Fibroblast of peridontal ligament (primary cell): ENCODE data around the gene FIP1L1.
A peak's percentile ranks its signal among the peaks of the same experiment; 100 is the strongest.
"Not testable (repeated sequence)": the region's sequence is repeated elsewhere in the genome, so short reads cannot be mapped to it uniquely, and the experiment has no call there.

Experiments
- DNase-seq: peaks from one replicate; pipeline ENCODE4 v3.0.0-alpha.2; 2010; ENCODE audit errors: extremely low read depth

FIP1L1 gene

DNA sequence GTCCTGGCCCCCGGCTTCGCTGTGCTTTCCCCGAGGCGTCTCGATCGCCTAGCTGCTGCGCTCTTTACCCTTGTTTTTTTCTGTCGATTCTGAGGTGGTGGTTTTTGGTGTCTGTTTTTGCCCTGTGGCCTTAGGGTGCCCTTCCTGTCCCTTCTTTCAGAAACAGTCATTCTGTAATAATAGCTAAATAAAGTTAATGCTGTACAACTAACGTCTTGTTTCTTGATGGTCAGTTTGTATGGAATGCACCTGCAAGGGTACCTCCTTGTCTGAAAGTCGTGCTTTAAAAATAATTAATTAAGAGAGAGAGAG is 686 bp downstream of the FIP1L1 start:
- DNase-seq: no peak

DNA sequence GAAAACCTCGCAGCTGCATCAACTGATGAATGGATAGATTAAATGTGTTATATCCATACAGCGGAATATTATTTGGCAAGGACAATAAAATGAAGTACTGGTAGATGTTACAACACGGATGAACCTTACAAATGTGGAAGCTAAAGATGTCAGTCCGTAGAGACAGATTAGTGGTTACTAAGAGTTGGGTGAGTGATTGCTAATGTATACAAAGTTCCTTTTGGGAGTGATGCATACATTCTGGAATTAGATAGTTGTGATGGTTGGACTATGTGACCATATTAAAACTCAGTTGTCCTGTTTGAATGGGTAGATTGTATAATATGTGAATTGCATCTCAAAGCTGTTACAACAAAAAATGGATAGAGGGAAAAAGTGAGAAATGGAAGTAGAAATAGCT is 2.8 kb downstream of the FIP1L1 start:
- DNase-seq: peak; percentile 30

DNA sequence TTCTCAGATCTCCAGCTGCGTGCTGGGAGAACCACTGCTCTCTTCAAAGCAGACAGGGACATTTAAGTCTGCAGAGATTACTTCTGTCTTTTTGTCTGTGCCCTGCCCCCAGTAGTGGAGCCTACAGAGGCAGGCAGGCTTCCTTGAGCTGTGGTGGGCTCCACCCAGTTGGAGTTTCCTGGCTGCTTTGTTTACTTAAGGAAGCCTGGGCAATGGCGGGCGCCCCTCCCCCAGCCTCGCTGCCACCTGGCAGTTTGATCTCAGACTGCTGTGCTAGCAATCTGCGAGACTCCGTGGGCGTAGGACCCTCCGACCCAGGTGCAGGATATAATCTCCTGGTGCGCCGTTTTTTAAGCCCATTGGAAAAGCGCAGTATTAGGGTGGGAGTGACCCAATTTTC is 32.0 kb downstream of the FIP1L1 start:
- not testable (repeated sequence) for DNase-seq

DNA sequence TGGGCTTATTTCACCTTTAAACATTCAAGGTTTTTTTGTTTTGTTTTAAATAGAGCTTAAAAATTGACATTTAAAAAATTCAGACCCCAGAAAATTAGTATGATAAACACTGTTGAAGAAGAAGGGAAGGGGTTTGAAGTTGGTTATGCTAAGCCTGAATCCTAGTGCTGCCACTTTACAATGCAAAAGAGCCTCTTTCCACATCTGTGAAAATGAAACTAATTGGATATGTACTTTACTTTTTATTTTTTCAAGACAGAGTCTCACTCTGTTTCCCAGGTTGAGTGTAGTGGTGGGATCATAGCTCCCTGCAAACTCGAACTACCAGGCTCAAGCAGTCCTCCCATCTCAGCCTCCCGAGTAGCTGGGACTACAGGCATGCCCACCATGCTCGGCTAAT is 41.8 kb downstream of the FIP1L1 start:
- DNase-seq: no peak

DNA sequence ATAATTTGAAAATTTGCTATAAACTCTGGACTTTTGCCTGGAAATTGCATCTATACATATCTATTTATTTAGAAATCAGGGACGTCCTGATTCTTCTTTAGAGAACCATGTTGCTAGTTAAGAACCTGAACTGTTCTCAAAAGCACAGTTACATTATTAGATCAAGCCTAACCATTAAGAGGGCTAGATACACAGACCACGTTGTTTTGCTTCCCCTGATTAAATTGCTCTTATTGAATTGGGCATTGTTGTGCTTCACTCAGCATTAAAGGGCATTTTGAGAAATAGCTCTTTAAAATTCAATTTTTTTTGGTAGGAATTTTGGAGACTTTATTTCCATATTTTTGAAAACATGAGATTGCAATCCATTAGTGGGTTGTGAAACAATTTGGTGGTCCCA is 44.4 kb downstream of the FIP1L1 start:
- no peak for DNase-seq

DNA sequence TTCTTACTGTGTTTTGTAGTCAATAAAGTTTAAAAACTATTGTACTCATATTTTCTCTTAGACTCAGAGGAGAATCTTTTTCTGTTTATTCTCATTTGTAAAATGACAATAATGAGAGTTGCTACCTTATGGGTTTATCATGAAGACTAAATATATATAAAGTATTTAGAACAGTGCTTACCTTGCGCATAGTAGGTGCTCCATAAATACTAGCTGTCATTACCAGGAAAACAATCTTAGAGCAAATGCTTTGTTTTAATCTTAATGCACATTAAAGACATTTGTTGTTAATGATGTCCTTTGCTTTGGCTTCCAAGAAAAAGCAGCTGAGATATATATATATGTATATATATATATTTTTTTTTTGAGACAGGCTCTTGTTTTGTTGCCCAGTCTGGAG is 44.9 kb downstream of the FIP1L1 start:
- no peak for DNase-seq

DNA sequence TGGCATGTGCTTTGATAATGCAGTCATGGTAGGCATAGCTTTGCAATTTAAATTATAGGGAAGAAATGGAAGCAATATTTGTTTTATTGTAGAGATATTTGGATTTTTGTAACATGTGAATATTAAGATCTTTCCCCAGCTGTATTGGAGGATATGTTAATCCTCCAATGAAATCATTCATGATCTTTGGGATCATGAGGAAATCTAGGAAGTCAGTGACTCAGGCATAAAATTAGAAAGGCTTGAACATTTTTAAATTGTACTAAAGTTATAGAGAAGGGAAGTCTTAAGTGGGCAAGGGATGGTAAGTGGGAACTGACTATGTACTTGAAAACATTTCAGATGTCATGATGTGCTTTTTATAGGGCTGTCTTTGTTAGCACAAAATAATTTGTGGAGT is 46.8 kb downstream of the FIP1L1 start:
- peak; percentile 18 for DNase-seq

DNA sequence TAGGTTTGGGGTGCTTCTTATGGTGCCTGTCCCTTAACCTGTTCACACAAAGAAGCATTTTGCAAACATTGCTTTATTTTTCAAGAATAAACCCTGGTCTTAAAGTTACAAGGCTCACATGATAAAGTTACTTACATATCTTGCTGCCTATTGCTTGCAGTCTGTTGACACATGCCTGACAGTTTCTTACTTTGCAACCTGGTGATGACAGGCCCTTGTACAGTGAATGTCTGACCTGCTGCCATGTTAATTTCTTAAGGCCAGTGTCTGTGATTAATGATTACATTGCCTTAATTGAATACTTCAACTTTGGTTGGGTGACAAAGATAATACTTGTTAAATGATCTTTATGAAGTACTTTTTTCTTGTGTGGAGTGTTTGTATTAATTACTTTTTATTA is 49.9 kb downstream of the FIP1L1 start:
- DNase-seq: no peak

DNA sequence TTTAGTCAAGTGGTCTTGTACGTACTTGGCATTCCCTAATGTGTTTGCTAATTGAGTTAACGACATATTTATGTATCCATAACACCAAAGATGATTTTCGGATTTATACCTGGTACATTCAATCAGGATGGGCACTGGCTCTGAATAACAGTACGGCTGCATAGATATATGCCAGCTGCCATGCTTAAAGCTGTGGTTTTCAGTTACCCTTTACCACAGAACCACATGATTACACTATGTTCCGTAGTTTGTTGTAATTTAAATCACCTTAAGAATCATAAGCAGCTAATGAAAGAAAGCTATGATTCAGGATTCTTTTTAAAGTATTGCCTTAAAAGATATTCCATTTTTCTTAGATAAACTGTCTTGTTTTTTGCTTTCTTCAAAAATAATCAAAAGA is 53.6 kb downstream of the FIP1L1 start:
- DNase-seq: peak; percentile 49

DNA sequence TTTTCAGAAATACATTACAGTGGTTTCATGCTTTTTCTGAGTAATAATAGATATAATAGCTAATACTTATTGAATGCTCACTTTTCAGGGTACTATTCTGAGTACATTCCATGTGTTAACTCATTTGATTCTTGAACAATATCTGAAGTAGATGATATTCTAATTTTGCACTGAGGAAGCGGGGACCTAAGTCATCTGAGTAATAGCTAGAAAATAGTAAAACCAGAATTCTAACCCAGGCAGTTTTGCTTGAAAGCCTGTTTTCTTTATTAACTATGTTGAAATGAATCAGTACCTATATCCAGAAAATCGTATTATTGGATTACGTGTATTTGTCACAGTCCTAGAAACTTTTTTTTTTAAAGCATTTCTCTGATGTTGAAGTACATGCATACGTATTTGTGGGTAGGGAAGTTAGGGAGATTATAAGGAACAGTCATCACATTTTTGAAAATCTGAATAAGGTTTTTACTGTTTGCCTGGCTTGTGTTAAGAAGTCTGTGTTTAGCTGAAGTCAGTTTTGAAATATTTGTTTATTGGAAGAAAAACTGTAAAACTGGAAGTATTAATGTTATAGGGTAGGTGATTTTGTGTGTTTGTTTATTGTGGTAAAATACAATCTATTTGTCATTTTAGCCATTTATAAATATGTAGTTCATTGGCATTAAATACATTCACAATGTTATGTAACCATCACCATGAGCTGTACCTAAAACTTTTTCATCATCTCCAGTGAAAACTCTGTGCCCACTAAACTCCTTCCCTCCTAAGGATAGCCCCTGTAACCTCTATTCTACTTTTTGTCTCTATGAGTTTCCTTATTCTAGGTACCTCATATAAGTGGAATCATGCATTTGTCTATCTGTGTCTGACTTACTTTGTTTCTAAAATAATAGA is 55.3 kb downstream of the FIP1L1 start:
- peak; percentile 13 for DNase-seq

DNA sequence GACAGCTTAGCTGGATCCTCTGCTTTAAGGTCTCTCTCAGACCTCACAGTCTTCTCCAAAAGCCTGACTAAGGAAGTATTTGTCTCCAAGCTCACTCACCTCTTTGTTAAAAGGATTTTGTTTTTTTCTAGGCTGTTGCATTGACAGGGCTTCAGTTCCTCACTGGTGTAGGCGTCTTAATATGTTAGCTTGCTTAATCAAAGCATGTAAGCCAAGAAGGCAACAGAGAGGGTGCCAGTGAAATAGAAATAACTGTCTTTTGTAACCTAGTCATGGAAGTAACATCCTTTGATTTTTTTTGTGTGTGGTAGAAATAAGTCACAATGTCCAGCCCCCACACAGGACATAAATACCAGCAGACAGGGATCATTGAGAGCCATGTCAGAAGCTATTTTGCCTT is 58.8 kb downstream of the FIP1L1 start:
- no peak for DNase-seq

DNA sequence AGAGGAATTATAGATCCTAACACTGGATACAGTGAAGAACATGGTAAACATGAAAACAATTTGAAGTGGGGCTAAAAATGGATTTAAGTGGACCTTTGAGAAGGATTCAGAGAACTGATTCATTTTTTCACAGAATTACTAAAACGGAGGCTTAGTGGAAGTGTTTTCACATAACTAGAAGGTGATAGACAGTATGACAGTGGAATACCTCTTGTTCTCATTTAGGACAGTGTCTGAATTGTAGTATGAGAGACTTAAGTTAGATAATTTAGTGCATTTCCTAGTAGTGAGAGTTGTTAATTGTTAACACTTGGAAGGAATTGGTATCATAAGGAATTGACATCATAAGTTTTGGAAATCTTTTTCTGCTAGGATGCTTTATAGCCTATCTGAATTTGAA is 64.1 kb downstream of the FIP1L1 start:
- DNase-seq: no peak

DNA sequence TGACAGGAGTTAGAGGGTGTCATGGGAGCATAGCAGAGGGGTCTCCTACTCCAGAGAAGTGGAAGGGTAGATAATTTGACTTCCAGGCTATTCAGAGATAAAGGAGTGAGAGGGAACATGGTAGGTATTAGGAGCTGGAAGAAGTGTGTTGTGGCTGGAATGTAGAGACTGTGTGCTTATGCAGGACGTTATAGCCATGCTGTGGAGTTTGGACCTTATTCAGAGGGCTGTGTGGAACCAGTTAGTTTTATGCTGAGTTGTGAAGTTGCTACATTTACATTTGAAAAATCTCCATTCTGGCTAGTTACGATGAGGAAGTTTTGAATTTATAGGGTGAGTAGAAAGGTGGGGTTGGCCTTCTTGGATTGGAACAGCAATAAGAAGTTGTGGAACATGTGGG is 67.5 kb downstream of the FIP1L1 start:
- DNase-seq: no peak

DNA sequence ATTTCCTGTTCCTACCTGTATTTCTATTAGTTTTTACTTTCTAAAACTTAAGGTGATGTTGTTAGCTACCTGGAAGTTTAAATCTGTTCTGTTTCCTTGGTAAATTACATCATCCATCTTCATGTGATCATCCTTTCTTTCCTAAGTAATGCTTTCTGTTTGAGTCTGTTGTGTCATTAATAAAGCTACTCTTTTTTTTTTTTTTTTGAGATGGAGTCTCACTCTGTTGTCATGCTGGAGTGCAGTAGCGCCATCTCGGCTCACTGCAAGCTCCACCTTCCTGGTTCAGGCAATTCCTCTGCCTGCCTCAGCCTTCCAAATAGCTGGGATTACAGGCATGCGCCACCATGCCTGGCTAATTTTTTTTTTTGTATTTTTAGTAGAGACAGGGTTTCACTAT is 73.3 kb downstream of the FIP1L1 start:
- peak; percentile 23 for DNase-seq

DNA sequence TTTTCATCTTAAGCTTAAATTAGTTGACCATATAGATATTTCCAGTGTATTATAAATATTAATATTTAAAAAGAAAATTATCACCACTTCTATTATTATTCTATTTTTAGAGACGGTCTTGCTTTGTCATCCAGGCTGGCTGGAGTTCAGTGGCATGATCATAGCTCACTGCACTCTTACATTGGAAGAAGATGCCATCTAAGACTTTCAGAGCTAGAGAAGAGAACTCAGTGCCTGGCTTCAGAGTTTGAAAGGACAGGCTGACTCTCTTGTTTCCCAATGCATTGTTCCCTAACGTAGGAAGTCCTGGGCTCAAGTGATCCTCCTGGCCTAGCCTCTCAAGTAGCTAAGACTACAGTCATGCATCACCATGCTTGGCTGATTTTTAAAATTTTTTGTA is 75.9 kb downstream of the FIP1L1 start:
- no peak for DNase-seq

DNA sequence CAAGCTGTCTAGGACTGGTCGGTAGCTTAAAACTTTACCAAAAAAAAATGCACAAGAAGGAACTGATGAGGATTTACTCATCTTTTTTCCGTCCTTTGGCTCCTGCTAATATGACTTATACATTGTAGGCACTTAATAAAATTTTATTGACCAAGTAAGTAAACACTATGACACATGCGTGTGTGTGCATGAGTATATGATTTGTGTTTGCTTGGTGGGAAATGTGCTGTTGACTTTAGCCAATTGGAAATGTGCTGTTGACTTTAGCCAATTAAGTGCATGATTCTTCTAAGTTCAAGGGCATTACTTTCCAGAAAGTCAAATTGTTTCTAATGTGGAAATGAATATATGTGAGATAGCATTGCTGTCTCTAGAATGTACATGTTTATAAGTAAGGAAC is 78.3 kb downstream of the FIP1L1 start:
- DNase-seq: no peak

DNA sequence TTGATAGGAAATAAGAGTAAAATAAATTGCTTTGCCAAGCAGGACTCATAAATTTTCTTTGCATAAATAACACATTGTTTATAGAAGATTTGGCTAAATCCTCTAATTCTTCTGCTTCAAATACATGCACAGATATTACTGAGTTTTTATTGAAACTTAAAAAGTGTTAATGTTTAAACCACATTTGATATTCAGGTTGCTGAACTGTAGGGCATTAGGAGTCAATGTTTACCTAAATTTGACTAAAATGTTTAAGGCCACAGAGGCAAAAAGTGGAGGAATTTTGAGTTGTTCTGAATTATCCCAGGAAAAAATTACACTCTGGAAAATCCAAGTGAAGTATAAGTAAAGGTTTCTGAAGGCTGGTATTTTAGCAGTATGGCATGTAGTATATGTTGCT is 78.7 kb downstream of the FIP1L1 start:
- no peak for DNase-seq

DNA sequence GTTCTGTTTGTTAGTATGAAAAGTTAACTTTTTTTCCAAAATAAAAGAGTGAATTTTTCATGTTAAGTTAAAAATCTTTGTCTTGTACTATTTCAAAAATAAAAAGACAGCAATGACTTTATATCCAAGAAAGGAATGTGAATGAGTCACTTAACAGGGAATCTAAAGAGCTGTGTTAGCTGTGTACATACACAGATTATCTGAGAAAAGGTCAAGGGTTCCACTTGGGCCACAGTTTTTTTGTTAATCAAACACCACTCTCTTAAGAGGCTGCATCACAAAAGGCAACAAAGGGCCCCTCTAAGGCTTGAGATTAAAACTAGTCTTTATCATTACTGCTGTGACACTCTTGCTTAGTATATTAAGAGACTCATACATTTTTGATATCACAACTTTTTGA is 82.1 kb downstream of the FIP1L1 start:
- DNase-seq: peak; percentile 53

DNA sequence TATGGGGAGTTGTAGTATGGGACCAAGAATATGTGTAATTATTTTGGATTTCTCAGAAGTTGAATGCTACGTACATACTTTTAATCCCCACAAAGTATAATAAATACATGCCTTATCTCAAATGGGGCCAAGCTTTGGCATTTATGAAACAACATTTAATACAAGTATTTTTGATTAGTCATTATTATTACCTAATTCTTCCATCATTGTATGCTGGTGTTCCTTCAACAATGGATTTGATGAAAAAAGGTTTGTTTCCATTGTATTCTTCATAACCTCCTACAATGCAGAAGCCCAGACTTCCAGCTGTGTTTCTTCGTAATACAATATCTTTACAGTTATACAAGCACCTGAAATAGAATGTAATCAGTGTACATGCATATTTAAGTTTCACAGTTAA is 83.8 kb downstream of the FIP1L1 start:
- no peak for DNase-seq

DNA sequence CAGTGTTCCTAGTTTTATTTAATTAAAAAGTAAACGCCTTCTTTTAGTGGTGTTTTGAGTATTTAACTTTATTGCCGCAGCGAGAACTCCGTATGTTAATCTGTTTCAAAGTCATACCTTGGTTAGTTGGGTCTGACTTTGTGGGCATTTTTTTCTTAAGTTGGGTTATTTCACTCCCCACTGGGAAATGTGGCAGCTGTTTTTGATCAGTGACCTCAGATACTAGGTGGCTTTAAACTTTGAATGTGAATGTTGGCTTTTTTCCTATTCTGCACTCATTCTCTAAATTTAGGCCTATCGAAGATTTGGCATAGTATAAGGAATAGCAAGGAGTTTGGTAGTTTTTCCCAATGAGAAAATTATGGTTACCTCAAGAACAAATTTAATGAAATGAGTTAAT is 85.9 kb downstream of the FIP1L1 start:
- DNase-seq: peak; percentile 82

DNA sequence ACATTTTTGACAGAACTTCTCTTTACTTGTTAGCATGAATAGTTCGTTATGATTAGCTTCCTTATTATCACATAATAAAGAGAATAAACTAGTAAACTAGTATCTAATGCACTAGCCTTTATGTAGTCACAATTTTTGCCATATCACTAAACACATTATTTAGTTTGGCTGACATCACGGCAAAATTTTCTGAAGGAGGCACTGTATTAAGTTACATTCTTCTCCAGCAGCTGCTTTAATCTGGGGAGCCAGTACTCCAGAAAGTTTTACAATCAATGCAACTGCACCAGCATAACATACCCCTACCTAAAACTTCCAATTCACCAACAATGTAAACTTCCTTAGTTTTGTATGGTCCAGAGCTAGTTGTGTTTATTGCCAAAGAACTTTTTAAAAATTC is 87.8 kb downstream of the FIP1L1 start:
- peak; percentile 66 for DNase-seq

DNA sequence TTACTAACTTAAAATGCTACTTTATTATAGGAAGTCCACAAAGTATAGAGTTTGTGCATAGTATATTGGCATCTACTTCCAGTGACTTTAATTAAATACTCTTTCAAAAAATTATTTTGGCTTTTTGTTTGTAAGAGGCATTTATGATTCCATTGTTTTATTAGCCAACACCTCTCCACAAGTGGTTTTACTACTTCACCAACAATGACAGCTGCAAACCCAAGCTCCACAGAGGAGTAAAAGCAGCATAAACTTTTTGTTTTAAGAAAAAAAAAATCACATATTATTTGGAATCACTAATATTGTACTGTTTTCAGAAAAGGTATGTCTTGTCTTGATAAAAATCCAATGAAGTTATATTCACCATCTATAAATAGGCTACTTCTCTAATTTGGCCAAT is 88.5 kb downstream of the FIP1L1 start:
- DNase-seq: no peak

DNA sequence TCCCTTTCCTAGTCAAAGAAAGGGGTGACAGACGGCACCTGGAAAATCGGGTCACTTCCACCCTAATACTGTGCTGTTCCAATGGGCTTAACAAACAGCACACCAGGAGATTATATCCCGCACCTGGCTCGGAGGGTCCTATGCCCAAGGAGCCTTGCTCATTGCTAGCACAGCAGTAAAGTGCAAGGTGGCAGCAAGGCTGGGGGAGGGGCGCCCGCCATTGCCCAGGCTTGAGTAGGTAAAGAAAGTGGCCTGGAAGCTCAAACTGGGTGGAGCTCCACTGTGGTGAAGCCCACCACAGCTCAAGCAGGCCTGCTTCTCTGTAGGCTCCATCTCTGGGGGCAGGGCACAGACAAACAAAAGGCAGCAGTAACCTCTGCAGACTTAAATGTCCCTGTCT is 89.1 kb downstream of the FIP1L1 start:
- not testable (repeated sequence) for DNase-seq
